GM12878 (cell line): ENCODE data around the gene DGKE. TPM values are rescaled to one million over a fixed set of nuclear protein-coding genes. Genes with fewer than 3 reads are reported as not detected.
A peak's percentile ranks its signal among the peaks of the same experiment; 100 is the strongest.

Experiments
- ATAC-seq: fragments of 200-7000 bp; cut with Tn5 transposase; 3 replicates; pipeline ENCODE4 v1.9.1; 2020; ENCODE audit warnings: mild to moderate bottlenecking, moderate library complexity
- BruUV-seq: library from RNA; stranded (reverse); fragments of 400-500 nt; replicated peaks from 2 replicates; lab custom pipeline; 2021; lab: Mats Ljungman, UMichigan
- CTCF ChIA-PET: fragments of 300-600 bp; sonication (Branson Sonifier 250); formaldehyde crosslinking; extraction: SDS; loops from one replicate; lab custom pipeline; 2021; ENCODE audit warnings: inconsistent platforms; lab: Yijun Ruan, JAX
- POLR2A ChIA-PET: fragments of 350-600 bp; formaldehyde crosslinking; extraction: SDS; loops from one replicate; lab custom pipeline; 2021; ENCODE audit warnings: inconsistent platforms; lab: Charles Lee
- RAD21 ChIA-PET: fragments of 300-600 bp; sonication (Branson Sonifier 250); formaldehyde crosslinking; loops from one replicate; lab custom pipeline; 2023; ENCODE audit warnings: antibody characterized with exemption; ENCODE audit not compliant: unreplicated experiment; lab: Charles Lee
- SMC1A ChIA-PET: fragments of 300-600 bp; sonication (Branson Sonifier 250); formaldehyde crosslinking; loops from one replicate; lab custom pipeline; 2023; ENCODE audit not compliant: unreplicated experiment, uncharacterized antibody; lab: Charles Lee
- DNase-seq: peaks from one replicate; pipeline ENCODE4 v3.0.0-alpha.2; 2011; ENCODE audit warnings: low read depth, low spot score
- FAIRE-seq: peaks from 3 replicates; lab custom pipeline; 2011; peaks lifted over from hg19 to GRCh38; lab: Jason Lieb, UNC
- H2AFZ ChIP-seq: 2 replicates; pipeline ENCODE4 v1.6.0; 2011; ENCODE audit warnings: low read depth, low read length, control low read depth; ENCODE audit not compliant: control insufficient read depth
- H3K27ac ChIP-seq: 2 replicates; pipeline ENCODE4 v1.5.1; 2011; ENCODE audit warnings: control low read depth; ENCODE audit not compliant: control insufficient read depth, insufficient read depth
- H3K27me3 ChIP-seq, 2 experiments: replicated peaks in 1 of 2; 2 replicates each; pipeline versions ENCODE4 v1.6.0 to v1.6.1; 2011; ENCODE audit warnings: low read length in 1 of 2; ENCODE audit not compliant: control insufficient read depth in 2 of 2, insufficient read depth in 2 of 2
- H3K36me3 ChIP-seq, 2 experiments: 2 replicates each; pipeline ENCODE4 v1.5.1; 2011; ENCODE audit warnings: low read length in 1 of 2; ENCODE audit not compliant: control insufficient read depth in 2 of 2, insufficient read depth in 2 of 2
- H3K4me1 ChIP-seq: 2 replicates; pipeline ENCODE4 v1.6.1; 2011; ENCODE audit warnings: mild to moderate bottlenecking, low read length, moderate library complexity, mixed read lengths; ENCODE audit not compliant: control insufficient read depth, insufficient read depth
- H3K4me2 ChIP-seq: 2 replicates; pipeline ENCODE4 v1.6.0; 2011; ENCODE audit warnings: control low read depth; ENCODE audit not compliant: control insufficient read depth, insufficient read depth
- H3K4me3 ChIP-seq: fragments of 200-600 bp; sonication (generic); 2 replicates; pipeline ENCODE4 v1.5.1; 2016
- H3K79me2 ChIP-seq: 2 replicates; pipeline ENCODE4 v1.6.0; 2011; ENCODE audit warnings: low read length; ENCODE audit not compliant: control insufficient read depth, insufficient read depth
- H3K9ac ChIP-seq: 2 replicates; pipeline ENCODE4 v1.8.0; 2011; ENCODE audit warnings: low read length, control low read depth, mixed read lengths; ENCODE audit not compliant: control insufficient read depth, insufficient read depth
- H3K9me3 ChIP-seq: replicated peaks from 3 replicates; pipeline ENCODE4 v1.5.1; 2011; ENCODE audit warnings: mild to moderate bottlenecking, low read length; ENCODE audit not compliant: control insufficient read depth, insufficient read depth
- H4K20me1 ChIP-seq: 2 replicates; pipeline ENCODE4 v1.6.0; 2011; ENCODE audit not compliant: control insufficient read depth, insufficient read depth
- ATF7 ChIP-seq: fragments of 450-650 bp; IDR thresholded peaks from 2 replicates; pipeline ENCODE4 v1.6.1; 2016; ENCODE audit warnings: low read depth, mild to moderate bottlenecking
- BCL3 ChIP-seq: IDR thresholded peaks from 2 replicates; pipeline ENCODE4 v1.6.1; 2011; ENCODE audit warnings: borderline replicate concordance, low read depth, mild to moderate bottlenecking, moderate library complexity, low read length; ENCODE audit not compliant: insufficient read depth, poor library complexity, severe bottlenecking
- ETV6 ChIP-seq, 2 experiments: fragments of 450-650 bp in 1 of 2; IDR thresholded peaks in 1 of 2; conservative IDR thresholded peaks in 1 of 2; 2 replicates each; pipeline ENCODE4 v1.6.1; 2014; ENCODE audit warnings: antibody characterized with exemption in 1 of 2, borderline replicate concordance in 1 of 2, low read depth in 1 of 2, mild to moderate bottlenecking in 1 of 2, moderate library complexity in 1 of 2
- MYB ChIP-seq: fragments of 150-350 bp; IDR thresholded peaks from 2 replicates; pipeline ENCODE4 v1.6.1; 2014; ENCODE audit warnings: mild to moderate bottlenecking, low read depth, low read length, borderline replicate concordance
- NR2F1 ChIP-seq: fragments of 450-650 bp; conservative IDR thresholded peaks from 2 replicates; pipeline ENCODE4 v1.6.1; 2017; ENCODE audit warnings: mild to moderate bottlenecking
- SPI1 ChIP-seq: IDR thresholded peaks from 2 replicates; pipeline ENCODE4 v1.6.1; 2011; ENCODE audit warnings: low read depth, mild to moderate bottlenecking, low read length, moderate library complexity, borderline replicate concordance; ENCODE audit not compliant: insufficient read depth
- ZBTB40 ChIP-seq: fragments of 450-650 bp; IDR thresholded peaks from 2 replicates; pipeline ENCODE4 v1.6.1; 2016; ENCODE audit warnings: mild to moderate bottlenecking, moderate library complexity, borderline replicate concordance
- ZNF274 ChIP-seq: IDR thresholded peaks from one replicate; pipeline ENCODE4 v1.8.0; 2011; ENCODE audit not compliant: insufficient read length, insufficient read depth
- WGBS: methylation state at CpG from one replicate; pipeline ENCODE4 v1.1.6; 2016; ENCODE audit warnings: low lambda C conversion rate; ENCODE audit not compliant: insufficient replicate concordance, insufficient coverage; ENCODE audit errors: missing lambda C conversion rate; 5-methylcytosine and 5-hydroxymethylcytosine counted together
- in situ Hi-C: fragments of 300-500 bp; cut with MboI; formaldehyde crosslinking; loops from 9 replicates; pipeline ENCODE4 v1.14.3; 2018; ENCODE audit warnings: mixed read lengths
- intact Hi-C: fragments of 100-400 bp; cut with micrococcal nuclease; formaldehyde crosslinking; loops from one replicate; pipeline ENCODE4 v1.14.2; 2022; ENCODE audit not compliant: unreplicated experiment
- polyA plus RNA-seq, 11 experiments: library from polyadenylated mRNA; depleted of rRNA in 4 of 11; unstranded in 6 of 11; stranded (reverse) in 5 of 11; fragments of >200 nt; fragmentation: Nextera tagmentation in 4 of 11; fragmentation: Illumina TruSeq in 1 of 11; extraction: Ambion mirVana in 4 of 11; extraction: Trizol in 1 of 11; gene quantifications; 1 replicate in 1 of 11; 2 replicates in 10 of 11; pipeline versions ENCODE4 v1.2.1 to v1.2.3, GENCODE V29; 2011 to 2016; ENCODE audit warnings: inconsistent platforms in 2 of 11, missing spikeins in 2 of 11, low read depth in 1 of 11
- total RNA-seq, 4 experiments: library from RNA; depleted of rRNA in 3 of 4; stranded (reverse); fragments of >200 nt in 3 of 4; fragmentation: Illumina TruSeq in 1 of 4; extraction: Trizol in 1 of 4; gene quantifications; 2 replicates each; pipeline versions ENCODE4 v1.2.1 to v1.2.3, GENCODE V29; 2013 to 2021

Gene DGKE
- total and polyA plus RNA-seq, 10 of the 15 experiments (the other 5 are each of a cell fraction or from before 2014, with no cell fraction given), result 2.8 to 18.0 (median 11.6) TPM

GRCh38 chr17:56896968-56897359 lies 63.0 kb downstream of the DGKE start (continued):
- TF ChIP-seq ZBTB40, result no peak

GRCh38 chr17:56897646-56898424 lies 63.9 kb downstream of the DGKE start:
- Histone ChIP-seq H3K36me3 (peaks cover 63 to 76% of the 10 kb centered on the region in 2 experiments), H3K9me3 (no peaks in the 10 kb centered on the region; the same call in 2 of the 3 replicates), H3K4me2 (peak overlapping the region; percentile 59), H3K27me3 (no peaks in the 10 kb centered on the region), H2AFZ (no peak overlapping the region), H3K27ac (peak overlapping the region; percentile 4; the same call in 1 of the 2 replicates), H3K4me1 (peaks cover 27% of the 10 kb centered on the region), H3K9ac (no peak overlapping the region; the same call in 1 of the 2 replicates), H3K4me3 (no peak overlapping the region), H3K79me2 (peaks cover 27% of the 10 kb centered on the region), H4K20me1 (peaks cover 12% of the 10 kb centered on the region)
- FAIRE-seq (no peak), DNase-seq (no peak), ATAC-seq (peak; percentile 80)
- ChIA-PET SMC1A (interaction anchor here (1.0 kb wide), 1 partner anchor 11 kb away, joined by 6 read pairs; no protein-coding TSS in a partner anchor), RAD21 (interaction anchor here (0.7 to 1.1 kb wide), 2 partner anchors 13 to 64 kb away, joined by 3 to 4 read pairs; partner anchors contain the start of genes C17orf67 and DGKE), CTCF (interaction anchor here (0.7 to 1.7 kb wide), 2 partner anchors 16 to 797 kb away, joined by 3 to 5 read pairs; partner anchors contain the start of gene TRIM25), POLR2A (interaction anchor here (0.6 to 1.3 kb wide), 4 partner anchors 8 to 30 kb away, joined by 3 to 4 read pairs (median 4); no protein-coding TSS in a partner anchor)
- in situ Hi-C loops (no loop called here), intact Hi-C loops (no loop called here)
- BruUV-seq, result TSS peak; percentile 42
- WGBS, result 54% methylated on average over 14 of the region's 14 CpGs
- TF ChIP-seq ZNF274 (no peak), ETV6 (conservative IDR thresholded peaks at IDR 0.05 in 1 of 2, IDR thresholded peaks at IDR 0.05 in 1 of 2; ENCODE audit: borderline replicate concordance in 1 of 2, low read depth in 1 of 2) (peak in 1 of 2 experiments; percentile 75; a peak in 1 of 4 replicates), BCL3 (no peak), SPI1 (peak; percentile 91), MYB (no peak), NR2F1 (peak; percentile 62), ATF7 (no peak)
